Measurements from ENCODE around the gene TYW3. TPM values are rescaled to one million over a fixed set of nuclear protein-coding genes. Genes with fewer than 3 reads are reported as not detected.

The TYW3 gene, protein sequence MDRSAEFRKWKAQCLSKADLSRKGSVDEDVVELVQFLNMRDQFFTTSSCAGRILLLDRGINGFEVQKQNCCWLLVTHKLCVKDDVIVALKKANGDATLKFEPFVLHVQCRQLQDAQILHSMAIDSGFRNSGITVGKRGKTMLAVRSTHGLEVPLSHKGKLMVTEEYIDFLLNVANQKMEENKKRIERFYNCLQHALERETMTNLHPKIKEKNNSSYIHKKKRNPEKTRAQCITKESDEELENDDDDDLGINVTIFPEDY
- total RNA-seq (ENCODE audit: low replicate concordance): 19.2 and 19.6 TPM in 2 replicates

- H3K4me3 ChIP-seq (ENCODE audit: low read depth, low read length): peak within 1 kb of the TSS; percentile 96
- DNase-seq (ENCODE audit: low read depth): peak; percentile 95
- TF ChIP-seq CTCF (IDR thresholded peaks at IDR 0.05; ENCODE audit: insufficient read depth, low read length): peak; percentile 0
Measured at GRCh38 chr1:74732960-74733603, at the start of gene TYW3, which contains the start of gene CRYZ. TYW3 (plus strand) TSS chr1:74733152; CDS start chr1:74733245, 93 bp downstream. CRYZ (minus strand) TSS chr1:74733050; CDS start chr1:74724821, 8,229 bp downstream.

GRCh38 chr1:74683656-74684055 is 49.3 kb upstream of the TYW3 start:
- H3K4me3 ChIP-seq (ENCODE audit: low read depth, low read length): no peak overlapping the region
- DNase-seq (ENCODE audit: low read depth): no peak
- TF ChIP-seq CTCF (IDR thresholded peaks at IDR 0.05; ENCODE audit: insufficient read depth, low read length): no peak

DNA sequence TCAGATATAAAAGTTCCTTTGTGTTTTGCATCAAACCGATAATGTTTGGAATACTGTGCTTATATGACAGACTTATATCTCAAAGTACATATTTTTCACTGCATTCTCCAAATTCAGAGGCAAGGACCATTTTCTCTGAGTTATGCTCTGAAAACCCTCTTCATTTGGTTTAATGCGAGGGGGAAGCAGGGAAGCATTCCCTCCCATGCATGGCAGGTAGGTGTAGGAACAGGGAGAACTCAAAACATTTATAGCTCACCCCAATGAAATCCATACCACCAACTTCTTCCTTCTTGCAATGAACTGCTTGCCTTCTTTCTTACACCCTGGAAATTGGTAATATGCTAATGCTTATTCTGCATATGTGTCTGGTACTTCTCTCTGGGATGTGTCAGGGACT is 48.7 kb upstream of the TYW3 start:
- no peak for DNase-seq (ENCODE audit: low read depth)
- no peak overlapping the region for H3K4me3 ChIP-seq (ENCODE audit: low read depth, low read length)
- no peak for TF ChIP-seq CTCF (IDR thresholded peaks at IDR 0.05; ENCODE audit: insufficient read depth, low read length)

GRCh38 chr1:74686928-74687327 is 46.0 kb upstream of the TYW3 start:
- no peak for DNase-seq (ENCODE audit: low read depth)
- no peak for TF ChIP-seq CTCF (IDR thresholded peaks at IDR 0.05; ENCODE audit: insufficient read depth, low read length)

DNA sequence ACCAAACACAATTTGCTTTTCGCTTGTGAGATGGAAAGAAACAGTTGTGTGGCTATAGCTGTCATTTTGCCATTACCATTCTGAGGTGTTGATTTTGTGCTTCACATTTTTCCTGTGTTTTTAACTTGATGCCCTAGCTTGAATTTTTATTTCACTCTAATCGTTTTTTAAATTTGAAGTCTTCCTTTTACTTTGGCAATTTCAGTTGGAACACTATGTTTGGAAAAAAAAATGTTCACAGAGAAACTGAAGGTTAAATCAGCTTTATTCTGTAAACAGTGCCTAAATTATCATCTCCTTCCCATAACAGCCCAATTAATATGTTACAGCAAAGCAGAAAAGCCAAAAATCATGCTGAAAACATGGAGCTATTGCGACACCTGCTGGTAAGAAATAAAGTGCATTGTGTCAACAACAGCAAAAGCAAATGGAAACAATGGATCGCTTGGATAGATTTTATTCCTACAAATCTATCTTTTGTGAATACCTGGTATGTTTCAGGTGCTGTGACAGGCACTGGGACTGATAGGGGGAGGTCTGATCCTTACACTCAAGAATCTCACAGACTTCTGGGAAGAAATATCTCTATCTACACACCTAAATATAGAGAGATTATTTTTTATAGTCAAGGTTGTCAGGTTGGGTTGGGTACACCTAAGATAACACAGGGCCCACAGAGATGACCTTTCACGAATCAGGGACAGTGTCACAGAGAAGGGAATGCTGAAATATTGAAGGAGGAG is 43.2 kb upstream of the TYW3 start:
- DNase-seq (ENCODE audit: low read depth): peak; percentile 75
- no peak overlapping the region for H3K4me3 ChIP-seq (ENCODE audit: low read depth, low read length)

More at GRCh38 chr1:74686928-74687327, 46.0 kb upstream of the TYW3 start:
- no peak overlapping the region for H3K4me3 ChIP-seq (ENCODE audit: low read depth, low read length)

GRCh38 chr1:74690364-74690696 is 42.6 kb upstream of the TYW3 start:
- no peak for TF ChIP-seq CTCF (IDR thresholded peaks at IDR 0.05; ENCODE audit: insufficient read depth, low read length)
- DNase-seq (ENCODE audit: low read depth): no peak
- no peak overlapping the region for H3K4me3 ChIP-seq (ENCODE audit: low read depth, low read length)

More for the DNA sequence above, 43.2 kb upstream of the TYW3 start:
- TF ChIP-seq CTCF (IDR thresholded peaks at IDR 0.05; ENCODE audit: insufficient read depth, low read length): peak; percentile 83

Measured in fibroblast of the aortic adventitia (primary cell).